T-cell (primary cell): Measurements from ENCODE around the gene BRICD5. TPM values are rescaled to one million over a fixed set of nuclear protein-coding genes. Genes with fewer than 3 reads are reported as not detected.

Source experiments
- ATAC-seq, 4 experiments: fragments of 200-7000 bp in 3 of 4; fragments of 150-1000 bp in 1 of 4; cut with Tn5 transposase; replicated peaks in 1 of 4; 1 replicate in 3 of 4; 2 replicates in 1 of 4; pipeline ENCODE4 v1.10.0; 2021; ENCODE audit warnings: moderate library complexity in 3 of 4, mild to moderate bottlenecking in 2 of 4, moderate number of reproducible peaks in 1 of 4
- CTCF ChIA-PET, 2 donors: fragments of 300-600 bp; sonication (Branson Sonifier 250); formaldehyde crosslinking; loops; one replicate each; lab custom pipeline; 2022; ENCODE audit warnings: antibody characterized with exemption in 2 of 2; lab: Charles Lee
- POLR2A ChIA-PET, 2 donors: fragments of 300-600 bp; sonication (Branson Sonifier 250); formaldehyde crosslinking; loops; one replicate each; lab custom pipeline; 2022; ENCODE audit warnings: antibody characterized with exemption in 2 of 2; lab: Charles Lee
- DNase-seq, 35 experiments: peaks; one replicate each; pipeline versions ENCODE4 v3.0.0 to v3.0.0-alpha.2; 2013 to 2023
- H3K27ac ChIP-seq: one replicate; pipeline ENCODE4 v1.5.1; 2013; ENCODE audit warnings: low read length
- H3K27me3 ChIP-seq, 2 experiments: replicated peaks in 1 of 2; 1 replicate in 1 of 2; 2 replicates in 1 of 2; pipeline versions ENCODE4 v1.6.1 to v1.7.0; 2013; ENCODE audit warnings: low read length in 1 of 2, mixed read lengths in 1 of 2; ENCODE audit not compliant: control insufficient read depth in 2 of 2, insufficient read depth in 2 of 2; ENCODE audit errors: extremely low read depth in 1 of 2
- H3K36me3 ChIP-seq, 2 donors: 1 replicate in 1 of 2; 2 replicates in 1 of 2; pipeline versions ENCODE4 v1.6.1 to v1.7.0; 2013; ENCODE audit warnings: low read length in 1 of 2; ENCODE audit not compliant: control insufficient read depth in 2 of 2, insufficient read depth in 1 of 2; ENCODE audit errors: extremely low read depth in 1 of 2
- H3K4me1 ChIP-seq, 2 experiments: 1 replicate in 1 of 2; 2 replicates in 1 of 2; pipeline versions ENCODE4 v1.6.1 to v1.7.0; 2013; ENCODE audit warnings: low read length in 2 of 2, mixed read lengths in 1 of 2; ENCODE audit not compliant: insufficient read depth in 2 of 2, control insufficient read depth in 1 of 2; ENCODE audit errors: extremely low read depth in 1 of 2
- H3K4me3 ChIP-seq, 2 donors: 1 replicate in 1 of 2; 2 replicates in 1 of 2; pipeline versions ENCODE4 v1.5.1 to v1.7.0; 2013; ENCODE audit warnings: mild to moderate bottlenecking in 2 of 2, low read length in 1 of 2, moderate library complexity in 1 of 2; ENCODE audit not compliant: control insufficient read depth in 1 of 2; ENCODE audit errors: extremely low read depth in 1 of 2
- H3K9me3 ChIP-seq: 2 replicates; pipeline ENCODE4 v1.7.0; 2013
- H3K27ac Mint-ChIP-seq, 2 donors: one replicate each; pipeline ENCODE4 v1.8.0; 2020 to 2021; ENCODE audit warnings: mild to moderate bottlenecking in 2 of 2, mixed read lengths in 2 of 2
- H3K27me3 Mint-ChIP-seq, 2 donors: one replicate each; pipeline ENCODE4 v1.8.0; 2021 to 2022; ENCODE audit warnings: mixed read lengths in 2 of 2
- H3K36me3 Mint-ChIP-seq: one replicate; pipeline ENCODE4 v1.8.0; 2021; ENCODE audit warnings: mixed read lengths
- H3K4me1 Mint-ChIP-seq, 3 donors: one replicate each; pipeline ENCODE4 v1.8.0; 2020 to 2022; ENCODE audit warnings: mixed read lengths in 3 of 3, mild to moderate bottlenecking in 1 of 3
- H3K4me3 Mint-ChIP-seq, 3 donors: one replicate each; pipeline ENCODE4 v1.8.0; 2020 to 2022; ENCODE audit warnings: mild to moderate bottlenecking in 3 of 3, mixed read lengths in 3 of 3, moderate library complexity in 3 of 3
- H3K9me3 Mint-ChIP-seq, 3 donors: one replicate each; pipeline ENCODE4 v1.8.0; 2020 to 2022; ENCODE audit warnings: mixed read lengths in 3 of 3
- WGBS: methylation state at CpG from one replicate; pipeline ENCODE4 v1.1.5; 2013; ENCODE audit warnings: missing lambda C conversion rate; ENCODE audit not compliant: insufficient coverage; 5-methylcytosine and 5-hydroxymethylcytosine counted together
- total RNA-seq, 35 experiments: library from RNA in 6 of 35; stranded (reverse) in 6 of 35; fragments of 120-200 nt in 1 of 35; gene quantifications; one replicate each; pipeline versions ENCODE4 v1.2.1 to v1.2.4 and lab custom pipeline; 2013 to 2026

Gene BRICD5
- total RNA-seq, 5 donors from 2014 or later (not counting 1 experiment from before 2014, with no cell fraction given), result 6.7 to 27.7 (median 20.4) TPM

DNA sequence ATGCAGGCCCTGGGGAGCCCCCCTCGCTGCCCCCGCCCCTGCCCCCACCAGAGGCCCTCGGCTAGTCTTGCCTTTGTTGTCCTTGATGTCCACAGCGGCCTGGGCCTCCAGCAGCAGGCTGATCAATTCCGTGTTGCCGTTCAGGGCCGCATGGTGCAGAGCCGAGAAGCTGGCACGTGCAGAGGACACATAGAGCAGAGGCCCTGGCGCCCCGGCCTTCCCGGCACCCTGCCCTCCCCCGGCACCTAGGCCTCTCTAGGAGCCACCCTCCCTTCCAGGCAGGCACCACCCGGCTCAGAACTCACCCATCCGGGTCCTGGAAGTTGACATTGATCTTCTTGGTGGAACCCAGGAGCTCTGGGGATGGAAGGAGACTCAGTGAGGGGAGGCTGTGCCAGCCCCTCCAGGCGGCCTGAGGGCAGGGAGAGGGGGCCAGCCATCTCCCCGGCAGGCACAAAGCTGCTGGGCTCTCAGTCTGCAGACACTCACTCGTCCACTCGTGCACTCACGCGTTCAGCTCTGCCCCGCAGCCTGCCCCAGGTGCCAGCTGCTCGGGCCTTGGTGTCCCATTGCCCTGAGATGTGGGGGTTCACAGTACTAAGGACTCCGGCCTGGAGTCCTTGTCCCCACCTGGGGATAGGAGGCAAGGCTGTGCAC is 20.5 kb downstream of the BRICD5 start:
- H3K9me3 Mint-ChIP-seq, result no peaks in the 10 kb centered on the region
- 83% methylated on average over 17 of the region's 24 CpGs for WGBS

DNA sequence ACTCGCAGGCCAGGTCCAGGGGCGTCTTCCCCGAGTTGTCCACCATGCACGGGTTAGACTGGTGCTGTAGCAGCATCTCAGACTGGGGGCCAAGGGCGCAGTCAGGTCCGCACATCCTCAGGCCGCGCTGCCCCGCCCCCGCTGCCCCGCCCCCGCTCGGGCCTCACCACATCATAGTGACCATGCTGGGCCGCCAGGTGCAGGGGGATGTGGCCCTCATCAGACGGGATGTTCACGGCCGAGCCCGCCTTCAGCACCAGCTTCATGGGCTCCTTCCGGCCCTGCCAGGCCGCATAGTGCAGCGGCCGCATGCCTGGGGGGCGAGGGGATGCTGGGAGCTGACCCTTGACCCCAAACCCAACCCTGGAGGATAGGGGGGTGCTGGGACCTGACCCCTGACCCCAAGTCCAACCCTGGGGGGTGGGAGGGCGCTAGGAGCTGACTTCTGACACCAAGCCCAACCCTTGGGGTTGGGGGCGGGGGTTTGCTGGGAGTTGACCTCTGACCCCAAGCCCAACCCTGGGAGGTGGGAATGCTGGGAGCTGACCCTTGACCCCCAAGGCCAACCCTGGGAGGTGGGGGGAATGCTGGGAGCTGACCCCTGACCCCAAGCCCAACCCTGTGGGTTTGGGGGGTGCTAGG is 21.3 kb downstream of the BRICD5 start:
- peaks cover 0 to 3% of the 10 kb centered on the region in 2 donors for H3K27me3 Mint-ChIP-seq
- no peaks in the 10 kb centered on the region for H3K36me3 Mint-ChIP-seq
- no peaks in the 10 kb centered on the region for H3K4me1 Mint-ChIP-seq
- Histone ChIP-seq H3K36me3 (no peaks in the 10 kb centered on the region), H3K4me1 (no peaks in the 10 kb centered on the region), H3K27ac (no peak overlapping the region), H3K9me3 (no peaks in the 10 kb centered on the region), H3K4me3 (no peak overlapping the region), H3K27me3 (peaks cover 0 to 15% of the 10 kb centered on the region in 2 experiments)
- DNase-seq (no peak), ATAC-seq (no peak)
- no peak overlapping the region for H3K27ac Mint-ChIP-seq
- POLR2A ChIA-PET, result no interaction called here
- WGBS, result 93% methylated on average over 17 of the region's 25 CpGs
- CTCF ChIA-PET, result no interaction called here
- no peaks in the 10 kb centered on the region for H3K9me3 Mint-ChIP-seq
- H3K4me3 Mint-ChIP-seq, result no peak overlapping the region

More for the DNA sequence above, 20.5 kb downstream of the BRICD5 start:
- H3K4me3 Mint-ChIP-seq, result no peak overlapping the region
- DNase-seq, result no peak
- no peak overlapping the region for H3K27ac ChIP-seq
- peaks cover 0 to 3% of the 10 kb centered on the region in 2 experiments for H3K4me1 ChIP-seq
- ChIA-PET POLR2A (interaction anchor here in 1 of 2 donors (0.7 kb wide), 1 partner anchor 251 kb away, joined by 5 read pairs; no protein-coding TSS in a partner anchor), CTCF (no interaction called here)
- H3K27ac Mint-ChIP-seq, result no peak overlapping the region
- peaks cover 0 to 5% (median 4%) of the 10 kb centered on the region in 3 donors for H3K4me1 Mint-ChIP-seq
- no peak for ATAC-seq
- peaks cover 0 to 23% of the 10 kb centered on the region in 2 experiments for H3K27me3 ChIP-seq
- no peak overlapping the region for H3K4me3 ChIP-seq
- H3K36me3 ChIP-seq, result no peaks in the 10 kb centered on the region
- peaks cover 5 to 8% of the 10 kb centered on the region in 2 donors for H3K27me3 Mint-ChIP-seq
- no peaks in the 10 kb centered on the region for H3K36me3 Mint-ChIP-seq
- H3K9me3 ChIP-seq, result no peaks in the 10 kb centered on the region

DNA sequence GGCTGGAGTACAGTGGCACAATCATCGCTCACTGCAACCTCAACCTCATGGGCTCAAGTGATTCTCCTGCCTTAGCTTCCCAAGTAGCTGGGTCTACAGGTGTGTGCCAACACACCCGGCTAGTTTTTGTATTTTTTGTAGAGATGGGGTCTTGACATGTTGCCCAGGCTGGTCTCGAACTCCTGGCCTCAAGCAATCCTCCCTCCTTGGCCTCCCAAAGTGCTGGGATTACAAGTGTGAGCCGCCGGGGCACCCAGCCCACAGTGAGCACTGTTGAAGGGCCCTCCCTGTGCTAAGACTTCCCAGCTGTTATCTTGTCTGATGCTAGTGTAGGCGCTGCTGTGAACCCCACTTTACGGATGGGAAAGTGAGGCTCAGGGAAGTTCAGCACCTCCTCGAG is 22.3 kb downstream of the BRICD5 start:
- H3K27ac ChIP-seq, result no peak overlapping the region
- peaks cover 0 to 6% of the 10 kb centered on the region in 2 experiments for H3K27me3 ChIP-seq
- H3K4me1 ChIP-seq, result no peaks in the 10 kb centered on the region
- no peak overlapping the region for H3K27ac Mint-ChIP-seq
- ChIA-PET CTCF (no interaction called here), POLR2A (no interaction called here)
- H3K36me3 Mint-ChIP-seq, result no peaks in the 10 kb centered on the region
- H3K9me3 ChIP-seq, result no peaks in the 10 kb centered on the region
- H3K9me3 Mint-ChIP-seq, result no peaks in the 10 kb centered on the region
- ATAC-seq (no peak), DNase-seq (no peak)
- H3K36me3 ChIP-seq, result no peaks in the 10 kb centered on the region
- no peaks in the 10 kb centered on the region for H3K27me3 Mint-ChIP-seq
- no peaks in the 10 kb centered on the region for H3K4me1 Mint-ChIP-seq
- no peak overlapping the region for H3K4me3 Mint-ChIP-seq
- no peak overlapping the region for H3K4me3 ChIP-seq
- WGBS, result 97% methylated on average over 4 of the region's 8 CpGs

DNA sequence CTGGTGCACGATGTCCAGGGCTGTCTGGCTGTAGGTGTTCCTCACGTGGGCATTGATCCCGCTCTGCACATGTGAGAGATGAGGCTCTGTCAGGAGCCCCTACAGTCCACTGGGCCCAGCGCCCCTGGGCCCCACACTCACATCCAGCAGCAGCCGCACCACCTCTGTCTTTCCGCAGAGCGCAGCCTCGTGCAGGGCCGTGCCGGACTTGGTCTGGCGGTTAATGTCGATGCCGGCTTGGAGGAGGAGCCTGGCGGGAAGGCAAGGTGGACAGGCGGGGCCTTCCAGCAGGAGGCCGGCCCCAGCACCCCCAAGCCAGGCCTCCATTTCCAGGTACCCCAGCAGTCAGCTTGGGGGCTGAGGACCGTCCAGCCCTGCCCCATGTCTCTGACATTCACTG is 23.5 kb downstream of the BRICD5 start:
- H3K27me3 ChIP-seq, result peaks cover 0 to 4% of the 10 kb centered on the region in 2 experiments
- ATAC-seq (no peak), DNase-seq (no peak)
- Mint-ChIP-seq H3K4me3 (no peak overlapping the region), H3K4me1 (no peaks in the 10 kb centered on the region), H3K27me3 (no peaks in the 10 kb centered on the region), H3K27ac (no peak overlapping the region), H3K36me3 (no peaks in the 10 kb centered on the region), H3K9me3 (no peaks in the 10 kb centered on the region)
- no peak overlapping the region for H3K27ac ChIP-seq
- H3K4me1 ChIP-seq, result peaks cover 0 to 2% of the 10 kb centered on the region in 2 experiments
- H3K4me3 ChIP-seq, result no peak overlapping the region
- WGBS, result 83% methylated on average over 15 of the region's 17 CpGs
- POLR2A ChIA-PET, result no interaction called here
- no peaks in the 10 kb centered on the region for H3K36me3 ChIP-seq
- H3K9me3 ChIP-seq, result no peaks in the 10 kb centered on the region
- CTCF ChIA-PET, result no interaction called here

DNA sequence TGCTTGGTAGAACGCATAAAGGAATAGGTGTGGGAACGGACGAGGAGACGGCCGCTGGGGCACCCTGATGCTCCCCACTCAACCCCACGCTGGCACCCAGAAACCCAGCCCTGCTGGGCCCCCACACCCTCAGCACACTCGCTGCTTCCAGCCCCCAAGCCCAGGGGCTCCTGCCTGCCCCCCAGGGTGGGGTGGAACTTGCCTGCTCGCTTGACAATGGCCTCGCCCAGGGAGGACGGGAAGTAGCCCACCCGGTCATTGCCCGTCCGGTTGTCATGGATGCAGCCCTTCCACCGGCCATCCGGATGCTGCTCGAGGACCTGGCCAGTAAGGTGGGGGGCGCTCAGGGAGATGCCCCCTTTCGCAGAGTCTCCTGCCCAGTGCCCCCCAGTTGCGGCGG is 24.2 kb downstream of the BRICD5 start:
- Mint-ChIP-seq H3K9me3 (no peaks in the 10 kb centered on the region), H3K4me3 (no peak overlapping the region), H3K4me1 (peaks cover 0 to 1% (median 0%) of the 10 kb centered on the region in 3 donors), H3K36me3 (no peaks in the 10 kb centered on the region), H3K27me3 (no peaks in the 10 kb centered on the region), H3K27ac (no peak overlapping the region)
- ATAC-seq (no peak), DNase-seq (no peak)
- H3K4me1 ChIP-seq, result peaks cover 0 to 3% of the 10 kb centered on the region in 2 experiments
- H3K4me3 ChIP-seq, result no peak overlapping the region
- POLR2A ChIA-PET, result no interaction called here
- CTCF ChIA-PET, result no interaction called here
- WGBS, result 87% methylated on average over 17 of the region's 20 CpGs
- H3K36me3 ChIP-seq, result no peaks in the 10 kb centered on the region
- peaks cover 0 to 4% of the 10 kb centered on the region in 2 experiments for H3K27me3 ChIP-seq
- no peaks in the 10 kb centered on the region for H3K9me3 ChIP-seq
- no peak overlapping the region for H3K27ac ChIP-seq

DNA sequence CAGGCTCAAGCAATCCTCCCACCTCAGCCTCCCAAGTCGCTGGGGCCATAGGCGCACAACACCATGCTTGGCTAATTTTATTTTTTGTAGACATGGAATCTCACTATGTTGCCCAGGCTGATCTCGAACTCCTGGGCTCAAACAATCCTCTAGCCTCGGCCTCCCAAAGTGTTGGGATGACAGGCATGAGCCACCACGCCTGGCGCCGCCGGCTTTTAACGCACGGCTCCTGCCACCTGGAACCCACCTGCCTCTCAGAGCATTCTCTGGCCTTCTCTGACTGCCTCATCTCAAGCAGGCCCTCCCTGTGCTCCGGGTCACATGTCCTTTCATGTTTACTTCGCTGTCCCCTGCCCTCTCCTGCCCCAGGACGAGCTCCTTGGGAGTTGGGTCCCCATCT is 24.6 kb downstream of the BRICD5 start:
- Mint-ChIP-seq H3K36me3 (no peaks in the 10 kb centered on the region), H3K27me3 (no peaks in the 10 kb centered on the region), H3K27ac (no peak overlapping the region), H3K9me3 (no peaks in the 10 kb centered on the region), H3K4me3 (no peak overlapping the region), H3K4me1 (peaks cover 0 to 1% (median 0%) of the 10 kb centered on the region in 3 donors)
- H3K4me1 ChIP-seq, result peaks cover 0 to 3% of the 10 kb centered on the region in 2 experiments
- no peak overlapping the region for H3K4me3 ChIP-seq
- WGBS, result 93% methylated on average over 8 of the region's 13 CpGs
- CTCF ChIA-PET, result no interaction called here
- no peak for DNase-seq
- POLR2A ChIA-PET, result no interaction called here
- ATAC-seq, result no peak
- H3K9me3 ChIP-seq, result no peaks in the 10 kb centered on the region
- H3K36me3 ChIP-seq, result no peaks in the 10 kb centered on the region
- no peak overlapping the region for H3K27ac ChIP-seq
- peaks cover 0 to 4% of the 10 kb centered on the region in 2 experiments for H3K27me3 ChIP-seq
